ENCODE results near the gene SELENOI.

DNA sequence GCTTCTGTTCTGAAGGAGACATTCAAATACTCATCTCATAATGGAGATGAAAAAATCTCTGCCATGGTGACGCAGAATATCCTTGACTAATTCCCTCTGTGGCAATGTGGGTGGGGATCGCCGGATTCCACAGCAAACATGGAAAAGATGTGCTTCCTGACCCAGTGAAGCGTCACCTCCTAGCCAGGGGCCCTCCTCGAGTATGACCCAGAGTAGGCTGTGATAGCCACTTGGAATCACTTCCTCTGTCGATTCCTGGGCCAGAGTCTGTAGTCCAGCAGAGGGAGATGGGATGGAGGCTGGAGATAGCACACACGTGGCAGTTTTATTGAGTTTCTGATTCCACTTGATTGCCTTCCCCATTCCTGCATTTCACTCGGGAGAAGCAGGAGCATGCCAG is 92.6 kb downstream of the SELENOI start:
- no peak for TF ChIP-seq GATA3 (IDR thresholded peaks at IDR 0.05; ENCODE audit: low read depth, low read length)
- no peak for TF ChIP-seq GATA2 (IDR thresholded peaks at IDR 0.05; ENCODE audit: low read depth, low read length)
